Measurements from ENCODE around the gene LCE4A. TPM values are rescaled to one million over a fixed set of nuclear protein-coding genes. Genes with fewer than 3 reads are reported as not detected.
"Not testable (repeated sequence)": the region's sequence is repeated elsewhere in the genome, so short reads cannot be mapped to it uniquely, and the experiment has no call there.

Gene LCE4A, protein sequence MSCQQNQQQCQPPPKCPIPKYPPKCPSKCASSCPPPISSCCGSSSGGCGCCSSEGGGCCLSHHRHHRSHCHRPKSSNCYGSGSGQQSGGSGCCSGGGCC
- total RNA-seq = not detected
- not detected for polyA plus RNA-seq
- 0 reads per million in 6 experiments for total RNA-seq

DNA sequence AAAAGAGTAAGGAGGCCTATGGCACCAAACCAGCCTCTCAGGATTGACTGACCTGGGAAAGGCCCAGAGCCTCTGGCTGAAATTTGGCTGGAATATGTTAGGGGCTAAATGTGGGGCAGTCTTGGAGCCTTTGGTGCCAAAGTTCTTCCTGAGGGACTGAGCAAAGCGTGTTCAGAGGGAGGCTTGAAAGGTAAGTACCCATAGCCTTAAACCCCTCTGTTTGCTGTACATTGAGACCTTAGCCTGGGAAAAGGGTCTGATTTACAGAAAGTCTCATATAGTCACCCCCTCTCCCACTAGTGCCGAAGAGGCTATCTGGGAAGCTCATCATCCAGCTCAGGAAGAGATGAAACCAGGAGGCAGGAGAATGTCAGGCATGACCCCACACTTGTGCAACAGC, at the start of gene LCE4A:
LCE4A (plus strand) TSS at position 301 of the 400 bp plus-strand sequence. CDS start 916 bp downstream, outside the sequence.
- ATAC-seq (no peak), DNase-seq (no peak)
- Mint-ChIP-seq H3K4me3 (no peak within 1 kb of the TSS), H3K36me3 (peaks cover 0 to 6% (median 0%) of the 10 kb centered on the region in 3 donors), H3K9me3 (peaks cover 0 to 7% (median 3%) of the 10 kb centered on the region in 9 donors), H3K27me3 (peaks cover 17 to 44% (median 19%) of the 10 kb centered on the region in 5 donors), H3K4me1 (no peaks in the 10 kb centered on the region), H3K27ac (no peak within 1 kb of the TSS)
- POLR2A ChIA-PET = no interaction called here

DNA sequence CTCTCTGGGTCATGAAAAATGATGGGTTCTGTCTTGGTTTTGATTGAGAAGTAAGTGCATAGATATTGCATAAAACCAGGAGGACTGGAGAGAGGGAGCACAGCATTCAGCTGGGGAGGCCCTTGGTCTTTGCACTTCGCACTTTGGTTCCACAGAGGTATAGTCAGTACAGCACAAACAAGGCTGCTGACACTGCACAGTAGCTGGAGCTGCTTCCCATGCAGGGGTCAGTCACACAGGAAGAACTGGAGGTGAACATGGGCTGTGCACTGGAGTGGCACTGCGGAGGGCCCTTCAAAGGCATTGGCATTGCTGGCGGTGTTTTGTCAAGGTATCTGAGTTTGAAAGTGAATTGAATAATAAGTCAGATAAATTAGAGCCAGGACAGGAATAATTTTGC, 49.3 kb upstream of the LCE4A start:
- peaks cover 0 to 5% (median 3%) of the 10 kb centered on the region in 4 donors for H3K4me1 Mint-ChIP-seq
- POLR2A ChIA-PET = no interaction called here
- peaks cover 0 to 2% (median 0%) of the 10 kb centered on the region in 9 donors for H3K9me3 Mint-ChIP-seq
- H3K36me3 Mint-ChIP-seq = no peaks in the 10 kb centered on the region
- no peak overlapping the region for H3K4me3 Mint-ChIP-seq
- peaks cover 2 to 20% (median 6%) of the 10 kb centered on the region in 5 donors for H3K27me3 Mint-ChIP-seq
- ATAC-seq (no peak), DNase-seq (no peak)
- no peak overlapping the region for H3K27ac Mint-ChIP-seq

DNA sequence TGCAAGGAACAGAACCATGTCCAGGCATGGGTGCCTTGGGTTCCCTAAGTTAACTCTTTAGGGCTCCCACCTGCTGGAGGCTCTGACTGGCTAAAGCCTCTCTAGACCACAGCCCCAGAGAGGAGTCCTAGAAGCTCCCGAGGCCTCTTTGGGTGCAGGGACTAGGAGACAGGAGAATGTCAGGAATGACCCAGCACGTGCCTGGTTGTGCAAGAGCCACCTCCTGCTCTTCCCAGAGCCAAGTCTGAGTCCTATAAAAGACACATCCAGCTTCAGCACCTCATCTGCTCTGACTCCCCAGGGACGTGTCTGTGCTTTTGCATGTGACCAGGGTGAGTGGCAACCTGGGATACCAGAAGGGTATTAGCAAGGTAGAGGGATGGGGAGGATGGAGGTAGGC, 44.9 kb upstream of the LCE4A start, which contains the start of gene LCE2D:
LCE2D (plus strand) TSS at position 283 of the 400 bp plus-strand sequence. CDS start 726 bp downstream, outside the sequence.
- ATAC-seq = no peak
- Mint-ChIP-seq H3K27ac (no peak within 1 kb of the TSS), H3K4me1 (no peaks in the 10 kb centered on the region)

DNA sequence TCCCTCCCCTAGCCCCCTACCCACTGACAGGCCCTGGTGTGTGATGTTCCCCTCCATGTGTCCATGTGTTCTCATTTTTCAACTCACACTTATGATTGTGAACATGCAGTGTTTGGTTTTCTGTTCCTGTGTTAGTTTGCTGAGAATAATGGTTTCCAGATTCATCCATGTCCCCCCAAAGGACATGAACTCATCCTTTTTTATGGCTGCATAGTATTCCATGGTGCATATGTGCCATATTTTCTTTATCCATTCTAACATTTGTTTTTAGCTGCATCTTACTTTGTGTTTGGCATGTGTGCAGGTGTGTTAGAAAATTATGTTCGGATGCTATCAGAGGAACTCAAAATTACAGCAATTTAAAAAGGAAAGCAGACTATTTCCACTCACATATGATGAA, 41.8 kb upstream of the LCE4A start:
- DNase-seq, H3K9me3 Mint-ChIP-seq, ATAC-seq, H3K4me3 Mint-ChIP-seq, H3K36me3 Mint-ChIP-seq, H3K27ac Mint-ChIP-seq, POLR2A ChIA-PET, H3K4me1 Mint-ChIP-seq: not testable (repeated sequence)
- peaks cover 16 to 70% (median 33%) of the 10 kb centered on the region in 5 donors for H3K27me3 Mint-ChIP-seq

More for the DNA sequence above, 44.9 kb upstream of the LCE4A start, which contains the start of gene LCE2D:
- peaks cover 13 to 40% (median 23%) of the 10 kb centered on the region in 5 donors for H3K27me3 Mint-ChIP-seq
- H3K36me3 Mint-ChIP-seq = no peaks in the 10 kb centered on the region
- H3K4me3 Mint-ChIP-seq = no peak within 1 kb of the TSS
- POLR2A ChIA-PET = no interaction called here
- H3K9me3 Mint-ChIP-seq = peaks cover 0 to 2% (median 0%) of the 10 kb centered on the region in 9 donors
- no peak for DNase-seq

DNA sequence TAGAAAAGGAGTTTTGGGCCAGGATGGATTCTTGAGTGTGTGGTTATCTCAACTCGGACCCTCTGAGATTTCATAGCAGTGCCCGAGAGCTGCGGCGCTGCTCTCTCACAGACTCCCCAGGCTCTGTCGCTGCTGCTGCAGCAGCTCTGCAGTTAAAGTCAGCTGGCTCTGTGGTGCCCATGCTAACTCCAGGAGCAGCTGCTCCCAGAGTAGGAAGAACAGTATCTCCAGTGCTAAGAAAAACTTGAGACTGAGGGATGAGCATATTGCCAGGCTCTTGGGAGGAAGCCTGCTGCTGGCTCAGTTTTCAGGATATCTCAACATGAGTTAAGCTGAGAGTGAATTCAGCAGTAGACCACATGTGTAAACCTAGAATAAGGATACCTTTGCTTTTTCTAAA, 40.3 kb upstream of the LCE4A start:
- no peaks in the 10 kb centered on the region for H3K36me3 Mint-ChIP-seq
- POLR2A ChIA-PET = no interaction called here
- ATAC-seq (no peak), DNase-seq (no peak)
- H3K27ac Mint-ChIP-seq = no peak overlapping the region
- H3K9me3 Mint-ChIP-seq = peaks cover 0 to 2% (median 0%) of the 10 kb centered on the region in 9 donors
- no peak overlapping the region for H3K4me3 Mint-ChIP-seq
- H3K27me3 Mint-ChIP-seq = peaks cover 15 to 79% (median 33%) of the 10 kb centered on the region in 5 donors
- no peaks in the 10 kb centered on the region for H3K4me1 Mint-ChIP-seq

DNA sequence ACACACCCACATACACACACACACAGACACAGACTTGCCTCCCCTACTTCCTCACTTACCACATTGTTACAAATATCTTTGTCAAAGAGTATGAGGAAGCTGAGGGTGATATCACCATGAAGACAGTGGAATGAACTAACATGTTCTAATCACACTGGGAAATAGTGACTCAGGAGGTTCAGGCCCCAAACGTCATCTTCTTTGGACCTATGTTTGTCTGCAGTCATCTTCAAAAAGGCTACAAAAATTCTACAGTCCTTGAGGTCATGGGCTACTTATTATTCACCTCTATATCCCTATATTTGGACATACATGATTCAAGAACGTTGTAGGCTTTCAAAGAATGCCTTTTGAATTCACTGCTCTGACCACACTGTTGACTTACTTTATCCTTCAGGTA, 34.9 kb upstream of the LCE4A start:
- POLR2A ChIA-PET = no interaction called here
- Mint-ChIP-seq H3K4me1 (no peaks in the 10 kb centered on the region), H3K27ac (no peak overlapping the region), H3K27me3 (peaks cover 8 to 72% (median 17%) of the 10 kb centered on the region in 5 donors), H3K36me3 (no peaks in the 10 kb centered on the region), H3K9me3 (no peaks in the 10 kb centered on the region), H3K4me3 (no peak overlapping the region)
- DNase-seq (no peak), ATAC-seq (no peak)

DNA sequence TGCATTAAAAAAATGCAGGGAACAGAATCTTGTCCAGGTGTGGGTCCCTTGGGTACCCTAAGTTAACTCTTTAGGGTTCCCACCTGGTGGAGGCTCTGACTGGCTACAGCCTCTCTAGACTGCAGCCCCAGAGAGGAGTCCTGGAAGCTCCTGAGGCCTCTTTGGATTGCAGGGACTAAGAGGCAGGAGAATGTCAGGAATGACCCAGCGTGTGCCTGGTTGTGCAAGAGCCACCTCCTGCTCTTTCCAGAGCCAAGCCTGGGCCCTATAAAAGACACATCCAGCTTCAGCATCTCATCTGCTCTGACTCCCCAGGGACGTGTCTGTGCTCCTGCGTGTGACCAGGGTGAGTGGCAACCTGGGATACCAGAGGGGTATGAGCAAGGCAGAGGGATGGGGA, 33.0 kb upstream of the LCE4A start, which contains the start of gene LCE2C:
LCE2C (plus strand) TSS at position 297 of the 400 bp plus-strand sequence. CDS start 737 bp downstream, outside the sequence.
- DNase-seq, H3K9me3 Mint-ChIP-seq, POLR2A ChIA-PET, ATAC-seq, H3K27ac Mint-ChIP-seq, H3K4me1 Mint-ChIP-seq, H3K4me3 Mint-ChIP-seq, H3K36me3 Mint-ChIP-seq: not testable (repeated sequence)
- peaks cover 7 to 72% (median 32%) of the 10 kb centered on the region in 5 donors for H3K27me3 Mint-ChIP-seq

DNA sequence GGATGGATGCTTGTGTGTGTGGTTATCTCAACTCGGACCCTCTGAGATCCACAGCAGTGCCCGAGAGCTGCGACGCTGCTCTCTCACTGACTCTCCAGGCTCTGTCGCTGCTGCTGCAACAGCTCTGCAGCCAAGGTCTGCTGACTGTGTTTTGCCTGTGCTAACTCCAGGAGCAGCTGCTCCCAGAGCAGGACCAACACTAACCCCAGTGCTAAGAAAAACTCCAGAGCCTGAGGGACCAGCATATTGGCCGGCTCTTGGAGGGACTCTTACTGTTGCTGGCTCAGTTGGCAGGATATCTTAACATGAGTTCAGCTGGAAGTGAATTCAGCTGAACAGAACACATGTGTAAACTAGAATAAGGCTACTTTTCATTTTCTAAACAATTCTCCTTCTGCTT, 28.5 kb upstream of the LCE4A start:
- Mint-ChIP-seq H3K4me3 (no peak overlapping the region), H3K9me3 (no peaks in the 10 kb centered on the region), H3K27me3 (peaks cover 11 to 62% (median 34%) of the 10 kb centered on the region in 5 donors), H3K4me1 (no peaks in the 10 kb centered on the region), H3K27ac (no peak overlapping the region), H3K36me3 (no peaks in the 10 kb centered on the region)
- no peak for DNase-seq
- POLR2A ChIA-PET = no interaction called here
- no peak for ATAC-seq

DNA sequence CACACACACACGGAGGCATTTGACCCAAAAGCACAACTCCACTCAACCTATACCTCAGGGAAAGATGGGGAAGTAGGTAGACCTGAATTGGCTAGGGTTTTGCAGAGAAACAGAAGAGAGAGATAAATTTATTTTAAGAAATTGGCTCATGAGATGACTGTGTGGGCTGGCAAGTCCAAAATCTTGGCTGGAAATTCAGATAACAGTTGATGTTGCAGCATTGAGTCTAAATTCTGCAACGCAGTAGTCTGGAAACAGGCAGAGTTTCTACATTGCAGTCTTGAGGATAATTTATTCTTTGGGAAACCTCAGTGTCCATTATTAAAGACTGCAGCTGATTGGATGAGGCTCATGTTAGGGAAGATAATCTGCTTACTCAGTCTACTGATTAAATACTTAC, 26.3 kb upstream of the LCE4A start:
- DNase-seq (no peak), ATAC-seq (no peak)
- Mint-ChIP-seq H3K36me3 (no peaks in the 10 kb centered on the region), H3K9me3 (no peaks in the 10 kb centered on the region), H3K4me3 (no peak overlapping the region), H3K27ac (no peak overlapping the region), H3K4me1 (no peaks in the 10 kb centered on the region), H3K27me3 (peaks cover 11 to 58% (median 30%) of the 10 kb centered on the region in 5 donors)
- POLR2A ChIA-PET = no interaction called here

DNA sequence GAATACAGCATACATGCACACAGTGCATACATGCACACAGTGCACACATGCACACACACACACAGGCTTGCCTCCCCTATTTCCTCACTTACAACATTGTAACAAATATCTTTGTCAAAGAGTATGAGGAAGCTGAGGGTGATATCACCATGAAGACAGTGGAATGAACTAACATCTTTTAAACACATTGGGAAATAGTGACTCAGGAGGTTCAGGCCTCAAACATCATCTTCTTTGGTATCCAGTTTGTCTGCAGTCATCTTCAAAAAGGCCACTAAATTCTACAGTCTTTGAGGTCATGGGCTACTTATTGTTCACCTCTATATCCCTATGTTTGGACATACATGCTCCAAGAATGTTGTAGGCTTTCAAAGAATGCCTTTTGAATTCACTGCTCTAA, 24.1 kb upstream of the LCE4A start:
- H3K27me3 Mint-ChIP-seq = peaks cover 16 to 63% (median 20%) of the 10 kb centered on the region in 5 donors
- no peaks in the 10 kb centered on the region for H3K36me3 Mint-ChIP-seq
- no peak for ATAC-seq
- H3K4me1 Mint-ChIP-seq = no peaks in the 10 kb centered on the region
- POLR2A ChIA-PET = no interaction called here
- H3K4me3 Mint-ChIP-seq = no peak overlapping the region
- no peaks in the 10 kb centered on the region for H3K9me3 Mint-ChIP-seq
- DNase-seq = no peak
- no peak overlapping the region for H3K27ac Mint-ChIP-seq

DNA sequence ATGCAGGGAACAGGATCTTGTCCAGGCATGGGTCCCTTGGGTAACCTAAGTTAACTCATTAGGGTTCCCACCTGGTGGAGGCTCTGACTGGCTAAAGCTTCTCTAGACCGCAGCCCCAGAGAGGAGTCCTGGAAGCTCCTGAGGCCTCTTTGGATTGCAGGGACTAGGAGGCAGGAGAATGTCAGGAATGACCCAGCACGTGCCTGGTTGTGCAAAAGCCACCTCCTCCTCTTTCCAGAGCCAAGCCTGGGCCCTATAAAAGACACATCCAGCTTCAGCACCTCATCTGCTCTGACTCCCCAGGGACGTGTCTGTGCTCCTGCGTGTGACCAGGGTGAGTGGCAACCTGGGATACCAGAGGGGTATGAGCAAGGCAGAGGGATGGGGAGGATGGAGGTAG, 22.1 kb upstream of the LCE4A start, which contains the start of gene LCE2B:
LCE2B (plus strand) TSS at position 301 of the 400 bp plus-strand sequence. CDS start 721 bp downstream, outside the sequence.
- H3K27ac Mint-ChIP-seq, ATAC-seq, H3K9me3 Mint-ChIP-seq, DNase-seq, POLR2A ChIA-PET, H3K4me1 Mint-ChIP-seq, H3K4me3 Mint-ChIP-seq, H3K36me3 Mint-ChIP-seq: not testable (repeated sequence)
- H3K27me3 Mint-ChIP-seq = peaks cover 22 to 63% (median 23%) of the 10 kb centered on the region in 5 donors

DNA sequence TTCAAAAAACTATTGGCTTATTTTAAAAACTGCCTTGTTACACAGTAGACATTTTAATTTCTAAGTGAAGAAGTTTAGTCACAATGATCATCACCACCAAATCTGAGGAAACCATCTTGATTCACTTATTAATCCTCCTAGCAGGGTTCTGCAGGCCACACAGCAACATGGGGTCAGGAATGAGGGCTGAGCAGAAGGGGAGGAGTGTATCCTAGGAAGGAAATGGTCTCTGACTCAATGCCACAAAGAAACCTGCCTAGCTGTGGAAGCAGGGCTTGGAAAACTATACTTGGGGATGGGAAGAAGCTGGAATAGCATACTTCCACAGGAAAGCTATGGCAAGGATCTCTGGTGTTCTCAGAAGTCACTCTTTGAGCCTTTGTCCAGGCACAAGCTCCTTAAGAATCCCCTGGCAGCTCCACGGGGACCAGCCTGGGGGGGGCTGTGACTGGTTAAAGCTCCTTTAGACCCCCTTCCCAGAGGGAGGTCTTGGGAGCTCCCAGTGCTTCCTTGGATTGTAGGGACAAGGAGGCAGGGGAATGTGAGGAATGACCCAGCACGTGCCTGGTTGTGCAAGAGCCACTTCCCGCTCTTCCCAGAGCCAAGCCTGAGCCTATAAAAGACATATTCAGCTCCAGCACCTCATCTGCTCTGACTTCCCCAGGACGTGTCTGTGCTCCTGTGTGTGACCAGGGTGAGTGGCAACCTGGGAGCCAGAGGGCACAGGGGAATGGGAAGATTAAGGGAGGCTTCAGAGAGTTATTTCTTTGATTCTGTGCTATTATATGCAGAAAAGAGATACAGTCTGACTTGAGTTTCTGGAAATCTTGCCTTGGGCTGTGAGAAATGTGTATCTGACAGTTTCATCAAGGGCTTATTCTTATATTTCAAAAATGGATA, 10.0 kb upstream of the LCE4A start, which contains the start of gene LCE2A:
LCE2A (plus strand) TSS at position 645 of the 900 bp plus-strand sequence. CDS start 557 bp downstream, outside the sequence.
- ATAC-seq (no peak), DNase-seq (no peak)
- POLR2A ChIA-PET = no interaction called here
- peaks cover 0 to 12% (median 6%) of the 10 kb centered on the region in 5 donors for H3K27me3 Mint-ChIP-seq
- no peaks in the 10 kb centered on the region for H3K36me3 Mint-ChIP-seq
- peaks cover 0 to 12% (median under 1%) of the 10 kb centered on the region in 9 donors for H3K9me3 Mint-ChIP-seq
- H3K4me3 Mint-ChIP-seq = no peak within 1 kb of the TSS
- no peaks in the 10 kb centered on the region for H3K4me1 Mint-ChIP-seq
- H3K27ac Mint-ChIP-seq = no peak within 1 kb of the TSS

DNA sequence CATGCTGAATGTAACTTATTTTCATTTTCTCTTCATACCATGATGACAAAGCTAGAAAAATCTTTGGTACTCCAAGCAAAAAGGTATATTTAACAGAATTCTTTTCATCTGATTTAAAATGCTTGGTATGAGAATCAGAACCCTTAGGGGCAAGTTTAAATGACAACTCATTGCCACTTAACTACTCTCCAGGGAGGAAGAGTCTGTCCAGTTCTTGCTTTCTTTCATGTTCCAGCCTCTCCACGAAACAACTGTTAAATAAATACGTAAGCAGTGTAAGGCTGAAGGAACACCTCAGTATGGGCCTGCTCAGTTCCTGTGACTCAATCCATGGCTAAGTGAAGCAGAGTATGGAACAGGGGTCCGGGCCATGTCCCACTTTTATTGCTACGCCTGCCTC, 8.2 kb upstream of the LCE4A start:
- H3K9me3 Mint-ChIP-seq = peaks cover 0 to 7% (median 0%) of the 10 kb centered on the region in 9 donors
- peaks cover 2 to 11% (median 6%) of the 10 kb centered on the region in 5 donors for H3K27me3 Mint-ChIP-seq
- DNase-seq (no peak), ATAC-seq (no peak)
- H3K36me3 Mint-ChIP-seq = peaks cover 0 to 6% (median 0%) of the 10 kb centered on the region in 3 donors
- H3K27ac Mint-ChIP-seq = no peak overlapping the region
- H3K4me3 Mint-ChIP-seq = no peak overlapping the region
- no peaks in the 10 kb centered on the region for H3K4me1 Mint-ChIP-seq
- POLR2A ChIA-PET = no interaction called here

Measured in naive thymus-derived CD8-positive, alpha-beta T cell (primary cell).